Suprapubic skin (tissue), 4 donors: ENCODE results near the gene PHF21A.

ENCODE experiments used
- EP300 ChIP-seq: sonication (generic); formaldehyde crosslinking; IDR thresholded peaks from one replicate; pipeline ENCODE4 v1.6.1; 2017; ENCODE audit warnings: antibody characterized with exemption
- POLR2A ChIP-seq, 2 donors: fragments of 450-650 bp; IDR thresholded peaks; one replicate each; pipeline ENCODE4 v1.6.1; 2017; ENCODE audit warnings: antibody characterized with exemption in 2 of 2, mild to moderate bottlenecking in 2 of 2, moderate library complexity in 2 of 2
- POLR2AphosphoS5 ChIP-seq, 3 donors: sonication (generic); formaldehyde crosslinking; IDR thresholded peaks; one replicate each; pipeline ENCODE4 v1.6.1; 2017; ENCODE audit warnings: antibody characterized with exemption in 3 of 3
- TF ChIP-seq, protein P1 (sequence below), 2 donors: fragments of 200-600 bp in 1 of 2; fragments of 450-650 bp in 1 of 2; sonication (generic) in 1 of 2; IDR thresholded peaks; one replicate each; pipeline ENCODE4 v1.5.1; 2016 to 2019; ENCODE audit warnings: antibody characterized with exemption in 2 of 2, mild to moderate bottlenecking in 1 of 2, moderate library complexity in 1 of 2

DNA sequence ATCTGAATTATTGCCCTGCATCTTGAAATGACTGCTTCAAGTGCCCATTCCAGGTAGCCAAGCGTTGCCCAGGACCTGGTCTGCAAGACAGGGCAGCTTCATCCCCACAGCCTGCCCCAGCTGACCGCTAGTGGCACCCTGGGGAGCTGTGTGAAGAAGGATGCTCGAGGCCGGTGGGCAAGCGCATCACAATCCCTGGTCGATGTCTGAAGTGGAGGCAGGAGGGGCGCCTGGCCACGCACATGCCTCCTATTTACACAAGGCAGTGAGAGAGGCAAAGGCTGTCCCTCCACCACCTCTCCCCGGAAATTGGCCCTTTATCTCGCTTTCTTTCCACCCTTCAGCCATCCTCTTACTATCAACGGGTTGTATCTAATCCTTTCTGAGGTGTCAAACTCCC is 28.1 kb upstream of the PHF21A start:
- TF ChIP-seq POLR2A (IDR thresholded peaks at IDR 0.05) (no peak), EP300 (no peak), POLR2AphosphoS5 (IDR thresholded peaks at IDR 0.05) (no peak)
- TF ChIP-seq, protein P1, sequence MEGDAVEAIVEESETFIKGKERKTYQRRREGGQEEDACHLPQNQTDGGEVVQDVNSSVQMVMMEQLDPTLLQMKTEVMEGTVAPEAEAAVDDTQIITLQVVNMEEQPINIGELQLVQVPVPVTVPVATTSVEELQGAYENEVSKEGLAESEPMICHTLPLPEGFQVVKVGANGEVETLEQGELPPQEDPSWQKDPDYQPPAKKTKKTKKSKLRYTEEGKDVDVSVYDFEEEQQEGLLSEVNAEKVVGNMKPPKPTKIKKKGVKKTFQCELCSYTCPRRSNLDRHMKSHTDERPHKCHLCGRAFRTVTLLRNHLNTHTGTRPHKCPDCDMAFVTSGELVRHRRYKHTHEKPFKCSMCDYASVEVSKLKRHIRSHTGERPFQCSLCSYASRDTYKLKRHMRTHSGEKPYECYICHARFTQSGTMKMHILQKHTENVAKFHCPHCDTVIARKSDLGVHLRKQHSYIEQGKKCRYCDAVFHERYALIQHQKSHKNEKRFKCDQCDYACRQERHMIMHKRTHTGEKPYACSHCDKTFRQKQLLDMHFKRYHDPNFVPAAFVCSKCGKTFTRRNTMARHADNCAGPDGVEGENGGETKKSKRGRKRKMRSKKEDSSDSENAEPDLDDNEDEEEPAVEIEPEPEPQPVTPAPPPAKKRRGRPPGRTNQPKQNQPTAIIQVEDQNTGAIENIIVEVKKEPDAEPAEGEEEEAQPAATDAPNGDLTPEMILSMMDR (IDR thresholded peaks at IDR 0.05): no peak
